IPS-18c (cell line): ENCODE data around the gene CDC14B.
"Not testable (repeated sequence)": the region's sequence is repeated elsewhere in the genome, so short reads cannot be mapped to it uniquely, and the experiment has no call there.

Experiments used
- H3K4me3 ChIP-seq: 2 replicates; pipeline ENCODE4 v1.7.0; 2013; ENCODE audit warnings: low read depth, mild to moderate bottlenecking, low read length, moderate library complexity; ENCODE audit not compliant: insufficient read depth
- H3K9me3 ChIP-seq: one replicate; pipeline ENCODE4 v1.6.1; 2013; ENCODE audit warnings: mild to moderate bottlenecking, low read length, moderate library complexity; ENCODE audit not compliant: control insufficient read depth, insufficient read depth

Gene CDC14B

GRCh38 chr9:96523374-96523773 is 96.3 kb downstream of the CDC14B start:
- H3K4me3 ChIP-seq = no peak overlapping the region
- H3K9me3 ChIP-seq = peaks cover 2% of the 10 kb centered on the region

- Histone ChIP-seq H3K9me3 (peaks cover 2% of the 10 kb centered on the region), H3K4me3 (no peak overlapping the region)
Observed at GRCh38 chr9:96522366-96522765, 97.3 kb downstream of the CDC14B start.

GRCh38 chr9:96519787-96520186 is 99.9 kb downstream of the CDC14B start:
- no peak overlapping the region for H3K4me3 ChIP-seq
- peaks cover 2% of the 10 kb centered on the region for H3K9me3 ChIP-seq

- no peaks in the 10 kb centered on the region for H3K9me3 ChIP-seq
- no peak overlapping the region for H3K4me3 ChIP-seq
Observed at GRCh38 chr9:96519095-96519494, 100.5 kb downstream of the CDC14B start.

- Histone ChIP-seq H3K9me3 (no peaks in the 10 kb centered on the region), H3K4me3 (no peak overlapping the region)
Observed at GRCh38 chr9:96515621-96516470, 103.8 kb downstream of the CDC14B start.

- H3K4me3 ChIP-seq = no peak overlapping the region
- no peaks in the 10 kb centered on the region for H3K9me3 ChIP-seq
Observed at GRCh38 chr9:96514800-96515158, 104.9 kb downstream of the CDC14B start.

- no peaks in the 10 kb centered on the region for H3K9me3 ChIP-seq
- H3K4me3 ChIP-seq = no peak overlapping the region
Observed at GRCh38 chr9:96514108-96514799, 105.4 kb downstream of the CDC14B start.

GRCh38 chr9:96513622-96514021 is 106.0 kb downstream of the CDC14B start:
- Histone ChIP-seq H3K9me3 (no peaks in the 10 kb centered on the region), H3K4me3 (no peak overlapping the region)

- no peak overlapping the region for H3K4me3 ChIP-seq
- H3K9me3 ChIP-seq = no peaks in the 10 kb centered on the region
Observed at GRCh38 chr9:96512240-96512639, 107.4 kb downstream of the CDC14B start.

GRCh38 chr9:96510258-96510657 is 109.4 kb downstream of the CDC14B start:
- H3K4me3 ChIP-seq = no peak overlapping the region
- H3K9me3 ChIP-seq = no peaks in the 10 kb centered on the region

GRCh38 chr9:96509848-96510247 is 109.8 kb downstream of the CDC14B start:
- Histone ChIP-seq H3K9me3 (no peaks in the 10 kb centered on the region), H3K4me3 (no peak overlapping the region)

GRCh38 chr9:96509026-96509425 is 110.6 kb downstream of the CDC14B start:
- Histone ChIP-seq H3K9me3 (no peaks in the 10 kb centered on the region), H3K4me3 (no peak overlapping the region)

- Histone ChIP-seq H3K4me3 (no peak overlapping the region), H3K9me3 (no peaks in the 10 kb centered on the region)
Observed at GRCh38 chr9:96508227-96508940, 111.3 kb downstream of the CDC14B start.

GRCh38 chr9:96505316-96505991 is 114.2 kb downstream of the CDC14B start:
- Histone ChIP-seq H3K4me3 (no peak overlapping the region), H3K9me3 (no peaks in the 10 kb centered on the region)

GRCh38 chr9:96503918-96504317 is 115.7 kb downstream of the CDC14B start:
- Histone ChIP-seq H3K9me3 (no peaks in the 10 kb centered on the region), H3K4me3 (no peak overlapping the region)

GRCh38 chr9:96503374-96503748 is 116.3 kb downstream of the CDC14B start:
- H3K4me3 ChIP-seq = not testable (repeated sequence)

GRCh38 chr9:96502539-96503373 is 116.9 kb downstream of the CDC14B start:
- Histone ChIP-seq H3K9me3 (no peaks in the 10 kb centered on the region), H3K4me3 (no peak overlapping the region)

More at GRCh38 chr9:96503374-96503748, 116.3 kb downstream of the CDC14B start:
- not testable (repeated sequence) for H3K9me3 ChIP-seq
